Left ventricle myocardium superior (tissue), 1 donor: ENCODE measurements around the gene SLC25A52. TPM values are rescaled to one million over a fixed set of nuclear protein-coding genes. Genes with fewer than 3 reads are reported as not detected.
A peak's percentile ranks its signal among the peaks of the same experiment; 100 is the strongest.
"Not testable (repeated sequence)": the region's sequence is repeated elsewhere in the genome, so short reads cannot be mapped to it uniquely, and the experiment has no call there.

Source experiments
- ATAC-seq: fragments of 200-7000 bp; cut with Tn5 transposase; one replicate; pipeline ENCODE4 v1.9.1; 2020; ENCODE audit warnings: mild to moderate bottlenecking, moderate library complexity
- DNase-seq: peaks from one replicate; pipeline ENCODE4 v3.0.0-alpha.2; 2020
- intact Hi-C: fragments of 100-400 bp; cut with micrococcal nuclease; formaldehyde crosslinking; loops from one replicate; pipeline ENCODE4 v1.11.0; 2022
- long read RNA-seq: library from polyadenylated mRNA; unstranded; transcript quantifications from one replicate; pipeline ENCODE4 v2.0.0, GENCODE V29; 2021
- total RNA-seq: library from RNA; stranded (reverse); fragmentation: NEBNext Ultra II Directional; extraction: Animal tissue kit (Norgen Biotek cat#: 25700); gene quantifications from one replicate; pipeline ENCODE4 v1.2.1, GENCODE V29; 2021
- donor health status: DM: no; HTN: yes; CAD: no; lungs with severe emphysema.

SLC25A52 gene, protein sequence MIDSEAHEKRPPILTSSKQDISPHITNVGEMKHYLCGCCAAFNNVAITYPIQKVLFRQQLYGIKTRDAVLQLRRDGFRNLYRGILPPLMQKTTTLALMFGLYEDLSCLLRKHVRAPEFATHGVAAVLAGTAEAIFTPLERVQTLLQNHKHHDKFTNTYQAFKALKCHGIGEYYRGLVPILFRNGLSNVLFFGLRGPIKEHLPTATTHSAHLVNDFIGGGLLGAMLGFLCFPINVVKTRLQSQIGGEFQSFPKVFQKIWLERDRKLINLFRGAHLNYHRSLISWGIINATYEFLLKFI
- total RNA-seq = not detected
- long read RNA-seq = 0 reads

DNA sequence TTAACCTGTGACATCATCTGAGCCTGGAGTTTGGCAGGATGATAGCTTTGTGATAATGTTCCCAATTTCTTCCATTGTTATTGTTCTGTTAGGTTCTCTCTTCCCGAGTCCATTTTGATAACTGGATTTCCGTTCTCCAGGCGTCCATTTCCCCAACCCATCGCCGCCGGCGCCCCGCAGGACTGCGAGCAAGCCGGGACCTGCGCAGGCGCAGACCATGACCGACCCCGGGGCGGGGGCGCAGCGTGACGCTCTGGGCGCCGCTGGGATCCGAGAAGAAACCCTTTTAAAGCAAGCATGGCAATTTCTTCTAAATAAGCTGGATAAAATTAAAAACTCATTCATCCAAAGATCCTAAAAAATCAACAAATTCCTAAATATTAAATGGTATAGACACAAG is at the start of gene SLC25A52:
SLC25A52 (minus strand) TSS at position 186 of the 400 bp plus-strand sequence. CDS start 219 bp downstream, outside the sequence.
- intact Hi-C loops = no loop called here
- ATAC-seq = no peak
- DNase-seq = peak; percentile 31

DNA sequence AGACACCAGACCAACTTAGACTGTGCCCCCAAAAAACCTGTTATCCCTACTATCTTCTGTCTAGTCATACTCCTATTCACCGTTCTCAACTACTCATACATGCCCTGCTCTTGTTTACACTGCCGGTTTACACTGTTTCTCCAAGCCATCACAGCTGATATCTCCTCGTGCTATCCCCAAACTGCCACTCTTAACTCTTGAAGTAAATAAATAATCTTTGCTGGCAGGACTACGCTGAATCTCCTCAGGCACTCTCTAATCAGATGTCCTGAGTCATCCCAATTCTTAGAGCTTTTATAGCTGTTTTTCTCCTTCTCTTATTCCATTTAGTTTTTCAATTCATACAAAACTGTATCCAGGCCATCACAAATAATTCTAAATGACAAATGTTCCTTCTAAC is 48.4 kb upstream of the SLC25A52 start:
- ATAC-seq, intact Hi-C loops, DNase-seq: not testable (repeated sequence)

DNA sequence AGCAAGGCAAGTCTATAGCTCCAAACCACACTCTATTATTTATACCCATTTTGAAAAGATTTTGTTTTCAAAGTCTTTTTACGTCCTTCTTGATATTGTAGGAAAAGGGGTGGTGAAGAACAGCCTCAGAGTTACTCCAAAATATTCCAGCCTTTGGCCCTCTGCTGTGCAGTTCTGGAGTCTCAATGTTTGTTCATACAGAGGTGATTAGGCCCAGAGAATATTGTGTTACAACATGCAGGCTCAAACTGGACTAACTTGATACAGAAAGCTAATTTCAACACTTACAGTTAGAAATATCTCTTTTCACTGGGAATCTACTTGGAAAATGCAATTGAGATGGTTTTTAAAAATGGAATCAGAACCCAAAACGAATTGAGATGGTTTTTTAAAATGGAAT is 40.4 kb upstream of the SLC25A52 start:
- no peak for ATAC-seq
- intact Hi-C loops = no loop called here
- DNase-seq = no peak

GRCh38 chr18:31799257-31799656 is 38.6 kb upstream of the SLC25A52 start:
- DNase-seq, intact Hi-C loops, ATAC-seq: not testable (repeated sequence)

GRCh38 chr18:31798399-31798798 is 37.7 kb upstream of the SLC25A52 start:
- intact Hi-C loops = no loop called here
- DNase-seq (no peak), ATAC-seq (no peak)

- intact Hi-C loops = no loop called here
- no peak for DNase-seq
- no peak for ATAC-seq
Observed at GRCh38 chr18:31795747-31796146, 35.1 kb upstream of the SLC25A52 start.

DNA sequence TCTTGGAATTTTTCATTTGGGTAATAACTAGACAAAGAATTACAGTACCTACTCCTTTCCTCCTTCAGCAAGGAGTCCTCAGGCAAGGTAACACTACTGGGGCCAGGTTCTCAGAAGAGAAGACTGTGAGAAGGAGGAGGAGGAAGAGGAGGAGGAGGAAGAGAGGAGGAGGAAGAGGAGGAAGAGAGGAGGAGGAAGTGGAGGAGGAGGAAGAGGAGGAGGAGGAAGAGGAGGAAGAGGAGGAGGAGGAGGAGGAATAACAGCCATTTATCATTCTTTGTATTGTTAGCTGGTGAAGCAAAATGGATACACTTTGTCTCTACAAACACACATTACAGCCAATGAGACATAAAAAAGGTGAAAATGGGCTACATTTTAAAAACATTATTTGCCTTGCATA is 32.9 kb upstream of the SLC25A52 start:
- intact Hi-C loops = no loop called here
- DNase-seq (no peak), ATAC-seq (no peak)

DNA sequence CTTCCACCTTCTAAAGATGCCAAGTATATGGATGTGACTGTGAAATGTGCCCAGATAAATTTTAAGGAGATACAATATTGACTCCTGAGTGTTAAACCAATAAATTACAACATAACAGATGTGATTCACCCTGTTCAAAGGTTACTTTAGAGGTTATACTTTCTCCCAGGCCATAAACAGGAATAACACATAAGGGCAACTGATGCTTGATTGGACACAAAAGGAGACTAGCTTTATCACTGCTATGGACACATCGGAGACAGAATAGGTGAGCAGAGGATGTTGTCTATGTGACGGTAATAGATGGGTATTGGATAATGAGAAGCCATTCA is 31.9 kb upstream of the SLC25A52 start:
- ATAC-seq = no peak
- DNase-seq = no peak
- intact Hi-C loops = no loop called here

- ATAC-seq = no peak
- no peak for DNase-seq
- intact Hi-C loops = no loop called here
Observed at GRCh38 chr18:31791817-31792579, 31.3 kb upstream of the SLC25A52 start.

DNA sequence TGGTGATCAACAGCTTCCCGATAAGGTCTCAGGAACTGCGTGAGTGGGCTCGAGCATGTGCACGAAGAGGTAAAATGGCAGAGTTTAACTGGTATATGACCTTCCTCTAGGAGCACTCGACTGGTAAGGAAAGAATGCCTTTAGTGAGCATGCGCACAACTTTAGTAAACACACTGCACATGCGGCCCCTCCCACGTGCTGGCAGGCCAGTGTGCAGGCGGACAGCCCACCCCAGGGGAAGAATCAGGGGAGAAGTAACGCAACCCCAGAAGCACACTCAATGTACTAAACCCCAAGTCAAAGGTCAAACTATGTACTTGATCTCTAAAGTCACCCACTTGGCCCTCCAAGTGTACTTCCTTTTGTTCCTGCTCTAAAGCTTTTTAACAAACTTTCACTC is 28.7 kb upstream of the SLC25A52 start:
- DNase-seq (no peak), ATAC-seq (no peak)
- intact Hi-C loops = no loop called here

DNA sequence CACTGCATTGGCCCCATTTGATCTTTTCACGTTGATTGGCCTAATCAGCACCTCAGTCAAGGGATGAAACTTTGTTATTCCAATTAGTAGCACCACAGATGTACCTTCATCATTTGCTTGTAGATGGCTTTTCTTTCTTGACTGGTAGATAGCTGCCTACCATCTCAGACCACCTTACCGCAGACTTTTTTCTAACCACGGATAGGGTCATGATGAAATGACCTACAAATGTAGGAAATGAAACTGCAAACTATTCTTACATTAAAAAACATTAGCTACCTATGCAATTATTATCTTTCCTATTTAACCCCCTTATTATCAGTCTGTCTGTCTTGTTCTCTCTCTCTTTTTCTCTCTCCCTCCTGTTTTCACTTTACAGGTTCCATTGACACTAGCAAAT is 22.4 kb upstream of the SLC25A52 start:
- no peak for DNase-seq
- intact Hi-C loops = no loop called here
- ATAC-seq = no peak

GRCh38 chr18:31778391-31778950 is 17.8 kb upstream of the SLC25A52 start:
- ATAC-seq = no peak
- no peak for DNase-seq
- intact Hi-C loops = no loop called here

- no peak for DNase-seq
- intact Hi-C loops = no loop called here
- no peak for ATAC-seq
Observed at GRCh38 chr18:31776093-31776492, 15.4 kb upstream of the SLC25A52 start.

DNA sequence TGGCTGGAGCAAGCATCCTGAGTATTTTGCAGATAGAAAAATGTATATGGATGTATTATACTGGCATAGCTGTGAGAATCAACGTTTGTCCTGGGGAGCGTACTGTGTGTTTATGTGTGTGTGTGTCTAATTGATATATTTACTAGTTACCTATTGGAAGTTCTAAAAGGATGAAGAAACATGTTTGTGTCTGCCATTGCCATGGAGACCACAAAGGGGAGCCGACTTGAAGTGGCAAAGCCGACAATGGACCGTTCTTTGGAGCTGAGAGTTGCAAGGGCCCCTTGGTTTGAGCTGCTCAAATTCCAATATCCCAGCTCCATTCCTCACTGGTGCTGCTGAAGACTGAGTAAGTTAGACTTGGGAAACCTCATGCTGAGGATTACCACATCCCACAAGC is 14.3 kb upstream of the SLC25A52 start:
- intact Hi-C loops = no loop called here
- ATAC-seq (no peak), DNase-seq (no peak)

- intact Hi-C loops = no loop called here
- ATAC-seq (no peak), DNase-seq (no peak)
Observed at GRCh38 chr18:31774477-31774785, 13.8 kb upstream of the SLC25A52 start.

DNA sequence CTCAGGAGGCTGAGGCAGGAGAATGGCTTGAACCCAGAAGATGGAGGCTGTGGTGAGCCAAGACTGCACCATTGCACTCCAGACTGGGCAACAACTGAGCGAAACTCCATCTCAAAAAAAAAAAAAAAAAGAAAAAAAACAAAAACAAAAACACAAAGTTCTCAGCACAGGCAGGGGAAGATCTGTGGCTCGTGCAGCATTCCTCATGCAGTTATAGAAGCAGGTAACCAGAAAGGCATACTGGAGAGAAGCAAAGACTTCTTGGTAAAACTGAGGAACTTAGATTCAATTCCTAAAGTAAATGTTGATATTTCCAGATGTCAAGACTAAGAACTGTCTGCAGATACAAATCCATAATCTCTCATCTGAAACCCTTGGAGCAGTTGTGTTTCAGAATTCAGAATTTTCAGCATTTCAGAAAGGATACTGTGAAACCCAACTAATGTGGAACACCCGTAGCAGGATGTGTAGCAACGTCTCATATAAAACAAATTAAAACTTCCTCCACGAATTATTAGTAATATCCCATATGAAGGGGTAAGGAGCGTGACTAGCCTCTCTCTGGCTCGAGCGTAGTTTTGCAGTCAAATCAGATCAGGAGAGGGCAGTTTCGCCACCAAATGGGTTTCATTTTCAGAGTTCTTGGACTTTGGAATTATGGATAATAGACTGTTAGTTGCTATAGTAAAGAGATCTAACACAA is 13.2 kb upstream of the SLC25A52 start:
- no peak for ATAC-seq

GRCh38 chr18:31772699-31773098 is 12.0 kb upstream of the SLC25A52 start:
- intact Hi-C loops = no loop called here
- ATAC-seq = no peak
- no peak for DNase-seq

More for the DNA sequence above, 13.2 kb upstream of the SLC25A52 start:
- intact Hi-C loops = no loop called here
- no peak for DNase-seq

- intact Hi-C loops = no loop called here
- DNase-seq (no peak), ATAC-seq (no peak)
Observed at GRCh38 chr18:31750273-31750672, 10.4 kb downstream of the SLC25A52 start.

DNA sequence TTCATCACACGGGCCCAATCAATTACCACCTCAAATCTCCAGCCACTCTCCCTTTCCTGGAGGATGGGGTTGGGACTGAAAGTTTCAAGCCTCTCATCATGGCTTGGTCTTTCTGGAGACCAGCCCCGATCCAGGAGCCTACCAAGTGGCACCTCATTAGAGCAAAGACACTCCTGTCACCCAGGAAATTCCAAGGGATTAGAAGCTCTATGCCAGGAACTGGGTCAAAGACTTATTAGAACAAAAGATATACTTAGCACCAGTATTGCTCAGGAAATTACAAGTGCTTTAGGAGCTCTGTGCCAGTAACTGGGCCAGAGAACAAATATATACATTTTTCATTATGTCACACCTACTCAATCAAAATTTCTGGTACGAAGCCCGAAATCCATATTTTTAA is 14.3 kb downstream of the SLC25A52 start:
- intact Hi-C loops = no loop called here
- DNase-seq (no peak), ATAC-seq (no peak)
